Measurements from ENCODE around the gene PABPN1L. TPM values are rescaled to one million over a fixed set of nuclear protein-coding genes. Genes with fewer than 3 reads are reported as not detected.

PABPN1L gene
- total and polyA plus RNA-seq, 2 of the 4 experiments (the other 2 are of a cell fraction): not detected

- CTCF ChIA-PET: no interaction called here
- Histone ChIP-seq H3K14ac (replicated peaks; ENCODE audit: low read depth, low read length) (no peak overlapping the region), H3K36me3 (ENCODE audit: control insufficient read depth, insufficient read depth, low read length) (no peaks in the 10 kb centered on the region), H3K23ac (ENCODE audit: low read depth, low read length) (no peak overlapping the region), H3K9me3 (ENCODE audit: control insufficient read depth, insufficient read depth, low read length) (no peaks in the 10 kb centered on the region), H4K5ac (ENCODE audit: low read depth, low read length) (no peak overlapping the region), H3K4me2 (ENCODE audit: low read depth, low read length) (no peak overlapping the region), H2AFZ (replicated peaks; ENCODE audit: low read length, poor library complexity) (no peak overlapping the region), H3K4me1 (ENCODE audit: control insufficient read depth, insufficient read depth, low read length) (no peaks in the 10 kb centered on the region), H4K20me1 (ENCODE audit: insufficient read depth, low read length) (no peaks in the 10 kb centered on the region), H3K27me3 (ENCODE audit: control insufficient read depth, insufficient read depth, low read length) (peaks cover 34% of the 10 kb centered on the region), H3K18ac (ENCODE audit: low read depth, low read length) (no peak overlapping the region), H2BK15ac (ENCODE audit: low read depth, low read length) (no peak overlapping the region), H3K9ac (ENCODE audit: low read depth, low read length) (no peak overlapping the region), H3K79me1 (ENCODE audit: low read depth in 1 of 2, low read length in 2 of 2) (no peaks in the 10 kb centered on the region), H2BK5ac (ENCODE audit: low read depth, low read length, poor library complexity, severe bottlenecking) (no peak overlapping the region), H3K27ac (ENCODE audit: insufficient read depth, low read length) (no peak overlapping the region), H4K8ac (ENCODE audit: low read depth in 2 of 2, low read length in 2 of 2) (no peak overlapping the region), H2BK120ac (ENCODE audit: low read depth, low read length) (no peak overlapping the region), H2AK5ac (ENCODE audit: low read depth, low read length) (no peak overlapping the region), H3K4ac (ENCODE audit: low read depth, low read length) (no peak overlapping the region), H3K9me1 (ENCODE audit: insufficient read depth, low read length) (no peaks in the 10 kb centered on the region), H2AK9ac (replicated peaks; ENCODE audit: low read depth, low read length, poor library complexity) (no peak overlapping the region), H4K91ac (ENCODE audit: insufficient read depth, low read depth, low read length) (no peak overlapping the region), H3K4me3 (ENCODE audit: insufficient read depth, low read depth, low read length) (no peak overlapping the region), H3K56ac (ENCODE audit: extremely low read depth, insufficient read depth, low read length) (no peak overlapping the region), H2BK20ac (ENCODE audit: low read depth, low read length) (no peak overlapping the region)
- POLR2A ChIA-PET (ENCODE audit: unreplicated experiment): no interaction called here
- DNase-seq (no peak), ATAC-seq (ENCODE audit: low read depth) (no peak)
- intact Hi-C loops (cut with micrococcal nuclease) (no loop called here), dilution Hi-C loops (cut with HindIII; ENCODE audit: low sequenced_read_pairs, unreplicated experiment) (no loop called here), in situ Hi-C loops (cut with MboI; ENCODE audit: low sequenced_read_pairs) (no loop called here)
- WGBS, 2 experiments (ENCODE audit: extremely low coverage in 2 of 2, insufficient read length in 1 of 2): 33% methylated on average over 25 of the region's 46 CpGs; no CpG with 5 or more reads in 1 of the 2 experiments
- BruUV-seq (replicated peaks): no TSS peak
- TF ChIP-seq RCOR1 (IDR thresholded peaks at IDR 0.05; ENCODE audit: insufficient replicate concordance, low read length): no peak
- TF ChIP-seq RAD21 (IDR thresholded peaks at IDR 0.05; ENCODE audit: low read length): no peak
- TF ChIP-seq, protein P1, sequence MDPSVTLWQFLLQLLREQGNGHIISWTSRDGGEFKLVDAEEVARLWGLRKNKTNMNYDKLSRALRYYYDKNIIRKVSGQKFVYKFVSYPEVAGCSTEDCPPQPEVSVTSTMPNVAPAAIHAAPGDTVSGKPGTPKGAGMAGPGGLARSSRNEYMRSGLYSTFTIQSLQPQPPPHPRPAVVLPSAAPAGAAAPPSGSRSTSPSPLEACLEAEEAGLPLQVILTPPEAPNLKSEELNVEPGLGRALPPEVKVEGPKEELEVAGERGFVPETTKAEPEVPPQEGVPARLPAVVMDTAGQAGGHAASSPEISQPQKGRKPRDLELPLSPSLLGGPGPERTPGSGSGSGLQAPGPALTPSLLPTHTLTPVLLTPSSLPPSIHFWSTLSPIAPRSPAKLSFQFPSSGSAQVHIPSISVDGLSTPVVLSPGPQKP (IDR thresholded peaks at IDR 0.05; ENCODE audit: borderline replicate concordance, low read depth, low read length): no peak
- no peak for TF ChIP-seq POLR2A (IDR thresholded peaks at IDR 0.05; ENCODE audit: low read depth, low read length)
- no peak for TF ChIP-seq MXI1 (IDR thresholded peaks at IDR 0.05; ENCODE audit: borderline replicate concordance, low read depth, low read length)
- no peak for TF ChIP-seq MAFK (IDR thresholded peaks at IDR 0.05; ENCODE audit: low read depth, low read length)
- TF ChIP-seq FOS (IDR thresholded peaks at IDR 0.05; ENCODE audit: low read depth, low read length): no peak
- no peak for TF ChIP-seq MAZ (IDR thresholded peaks at IDR 0.05; ENCODE audit: borderline replicate concordance, low read depth, low read length)
- TF ChIP-seq RFX5 (IDR thresholded peaks at IDR 0.05; ENCODE audit: low read depth, low read length): no peak
- no peak for TF ChIP-seq NFE2L2 (IDR thresholded peaks at IDR 0.05; ENCODE audit: low read depth, low read length)
- TF ChIP-seq, protein P2, sequence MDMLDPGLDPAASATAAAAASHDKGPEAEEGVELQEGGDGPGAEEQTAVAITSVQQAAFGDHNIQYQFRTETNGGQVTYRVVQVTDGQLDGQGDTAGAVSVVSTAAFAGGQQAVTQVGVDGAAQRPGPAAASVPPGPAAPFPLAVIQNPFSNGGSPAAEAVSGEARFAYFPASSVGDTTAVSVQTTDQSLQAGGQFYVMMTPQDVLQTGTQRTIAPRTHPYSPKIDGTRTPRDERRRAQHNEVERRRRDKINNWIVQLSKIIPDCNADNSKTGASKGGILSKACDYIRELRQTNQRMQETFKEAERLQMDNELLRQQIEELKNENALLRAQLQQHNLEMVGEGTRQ (IDR thresholded peaks at IDR 0.05; ENCODE audit: low read depth, low read length): no peak
- TF ChIP-seq SMC3 (IDR thresholded peaks at IDR 0.05; ENCODE audit: low read depth, low read length): no peak
- no peak for TF ChIP-seq BHLHE40 (IDR thresholded peaks at IDR 0.05; ENCODE audit: low read depth, low read length)
- TF ChIP-seq CHD1 (IDR thresholded peaks at IDR 0.05; ENCODE audit: low read depth, low read length): no peak
- TF ChIP-seq, protein P3, sequence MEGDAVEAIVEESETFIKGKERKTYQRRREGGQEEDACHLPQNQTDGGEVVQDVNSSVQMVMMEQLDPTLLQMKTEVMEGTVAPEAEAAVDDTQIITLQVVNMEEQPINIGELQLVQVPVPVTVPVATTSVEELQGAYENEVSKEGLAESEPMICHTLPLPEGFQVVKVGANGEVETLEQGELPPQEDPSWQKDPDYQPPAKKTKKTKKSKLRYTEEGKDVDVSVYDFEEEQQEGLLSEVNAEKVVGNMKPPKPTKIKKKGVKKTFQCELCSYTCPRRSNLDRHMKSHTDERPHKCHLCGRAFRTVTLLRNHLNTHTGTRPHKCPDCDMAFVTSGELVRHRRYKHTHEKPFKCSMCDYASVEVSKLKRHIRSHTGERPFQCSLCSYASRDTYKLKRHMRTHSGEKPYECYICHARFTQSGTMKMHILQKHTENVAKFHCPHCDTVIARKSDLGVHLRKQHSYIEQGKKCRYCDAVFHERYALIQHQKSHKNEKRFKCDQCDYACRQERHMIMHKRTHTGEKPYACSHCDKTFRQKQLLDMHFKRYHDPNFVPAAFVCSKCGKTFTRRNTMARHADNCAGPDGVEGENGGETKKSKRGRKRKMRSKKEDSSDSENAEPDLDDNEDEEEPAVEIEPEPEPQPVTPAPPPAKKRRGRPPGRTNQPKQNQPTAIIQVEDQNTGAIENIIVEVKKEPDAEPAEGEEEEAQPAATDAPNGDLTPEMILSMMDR (conservative IDR thresholded peaks at IDR 0.05; ENCODE audit: low read depth, low read length): no peak
- no peak for TF ChIP-seq CEBPB (IDR thresholded peaks at IDR 0.05; ENCODE audit: low read depth, low read length)
Observed at GRCh38 chr16:88881007-88881615, 14.7 kb upstream of the PABPN1L start.

All from IMR-90 (cell line).